Measurements from ENCODE around the gene ZNF143. TPM values are rescaled to one million over a fixed set of nuclear protein-coding genes. Genes with fewer than 3 reads are reported as not detected.

Gene ZNF143
- total and polyA plus RNA-seq, 2 of the 13 experiments (the other 11 are each of a cell fraction or from before 2014, with no cell fraction given): 22.4 to 35.6 TPM

DNA sequence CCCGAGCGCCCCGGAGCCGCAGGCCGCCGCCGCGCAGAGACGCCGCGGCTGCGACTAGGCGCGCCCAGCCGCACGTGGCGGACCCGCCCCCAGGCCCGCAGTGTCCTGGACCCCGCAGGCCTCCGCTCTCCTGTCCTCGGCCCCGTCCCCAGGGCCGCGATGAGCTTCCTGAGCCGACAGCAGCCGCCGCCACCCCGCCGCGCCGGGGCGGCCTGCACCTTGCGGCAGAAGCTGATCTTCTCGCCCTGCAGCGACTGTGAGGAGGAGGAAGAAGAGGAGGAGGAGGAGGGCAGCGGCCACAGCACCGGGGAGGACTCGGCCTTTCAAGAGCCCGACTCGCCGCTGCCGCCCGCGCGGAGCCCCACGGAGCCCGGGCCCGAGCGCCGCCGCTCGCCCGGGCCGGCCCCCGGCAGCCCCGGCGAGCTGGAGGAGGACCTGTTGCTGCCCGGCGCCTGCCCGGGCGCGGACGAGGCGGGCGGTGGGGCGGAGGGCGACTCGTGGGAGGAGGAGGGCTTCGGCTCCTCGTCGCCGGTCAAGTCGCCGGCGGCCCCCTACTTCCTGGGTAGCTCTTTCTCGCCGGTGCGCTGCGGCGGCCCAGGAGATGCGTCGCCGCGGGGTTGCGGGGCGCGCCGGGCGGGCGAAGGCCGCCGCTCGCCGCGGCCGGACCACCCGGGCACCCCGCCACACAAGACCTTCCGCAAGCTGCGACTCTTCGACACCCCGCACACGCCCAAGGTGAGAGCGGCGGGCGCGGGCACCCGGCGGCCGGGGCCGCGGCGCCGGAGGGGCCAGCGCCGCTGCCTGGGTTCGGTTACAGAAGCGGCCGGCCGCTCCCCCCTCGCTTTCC is 113.2 kb downstream of the ZNF143 start:
- ChIA-PET POLR2A (interaction anchor here (0.9 to 3.3 kb wide), 16 partner anchors 11 to 1235 kb away, joined by 3 to 35 read pairs (median 6); partner anchors contain the start of genes ADM, EIF4G2 and ZNF143), CTCF (ENCODE audit: low intra/inter-chr PET ratio, low total read pairs) (interaction anchor here (1.4 kb wide), 1 partner anchor 39 kb away, joined by 4 read pairs; no protein-coding TSS in a partner anchor)
- Histone ChIP-seq H3K4me2 (ENCODE audit: low read depth, low read length) (peak overlapping the region; percentile 71), H3K4me1 (ENCODE audit: insufficient read depth, low read length) (peaks cover 65% of the 10 kb centered on the region), H2AFZ (ENCODE audit: low read length) (no peak overlapping the region), H3K27ac (ENCODE audit: extremely low read length, insufficient read depth, low read length) (peak overlapping the region; percentile 100), H3K4me3 (replicated peaks in 1 of 3; ENCODE audit: insufficient read depth in 1 of 3, low read depth in 2 of 3, low read length in 3 of 3) (peak overlapping the region; percentile 78 to 90 (median 87)), H3K79me2 (ENCODE audit: insufficient read depth, low read length) (peaks cover 52% of the 10 kb centered on the region), H4K20me1 (ENCODE audit: insufficient read depth, low read length) (peaks cover 7% of the 10 kb centered on the region; the same call in 1 of the 2 replicates), H3K9ac (ENCODE audit: insufficient read depth, low read depth, low read length) (peak overlapping the region; percentile 98), H3K9me3 (ENCODE audit: low read length) (no peaks in the 10 kb centered on the region), H3K36me3 (replicated peaks in 1 of 2; ENCODE audit: control insufficient read depth in 1 of 2, insufficient read depth in 2 of 2, low read length in 2 of 2) (peaks cover 0 to 24% of the 10 kb centered on the region in 2 experiments; a peak in 3 of 5 replicates), H3K27me3 (ENCODE audit: control insufficient read depth in 1 of 2, insufficient read depth in 2 of 2, low read length in 2 of 2) (no peaks in the 10 kb centered on the region; a peak in 1 of 5 replicates)
- DNase-seq (ENCODE audit: low spot score): no peak
- in situ Hi-C loops (cut with HindIII; ENCODE audit: extremely low pct_ligation_motif_present, low pct_unique_long_range_greater_than_20kb): loop anchor here (5.0 kb wide), 2 partner anchors 38 to 42 kb away; no protein-coding TSS in a partner anchor
- WGBS (ENCODE audit: low lambda C conversion rate): 0% methylated on average over 16 of the region's 122 CpGs
- intact Hi-C loops (cut with micrococcal nuclease; ENCODE audit: unreplicated experiment): loop anchor here (2.0 to 5.0 kb wide), 3 partner anchors 39 to 112 kb away; partner anchors contain the start of gene ZNF143
- BruUV-seq (replicated peaks): no TSS peak
- no peak for FAIRE-seq
- ATAC-seq: no peak
- TF ChIP-seq HOXA9 (CRISPR knock-in tag; IDR thresholded peaks at IDR 0.05; ENCODE audit: borderline replicate concordance): 0 out of 2 replicates have a peak, but pooled peaks have one; percentile 8
- TF ChIP-seq ZNF34 (CRISPR knock-in tag; IDR thresholded peaks at IDR 0.05; ENCODE audit: borderline replicate concordance): peak; percentile 12; the same call in 1 of the 2 replicates
- no peak for TF ChIP-seq ZSCAN25 (CRISPR knock-in tag; IDR thresholded peaks at IDR 0.05)
- no peak for TF ChIP-seq ZBTB8A (CRISPR knock-in tag; IDR thresholded peaks at IDR 0.05; ENCODE audit: borderline replicate concordance, low read depth)
- TF ChIP-seq SNAPC2 (CRISPR knock-in tag; IDR thresholded peaks at IDR 0.05): no peak
- no peak for TF ChIP-seq ZNF138 (CRISPR knock-in tag; IDR thresholded peaks at IDR 0.05; ENCODE audit: low read depth)
- no peak for TF ChIP-seq ZNF567 (CRISPR knock-in tag; IDR thresholded peaks at IDR 0.05; ENCODE audit: borderline replicate concordance)
- TF ChIP-seq TCF12 (IDR thresholded peaks at IDR 0.05): no peak
- TF ChIP-seq TCF12 (CRISPR knock-in tag; IDR thresholded peaks at IDR 0.05): 0 out of 2 replicates have a peak, but pooled peaks have one; percentile 4
- no peak for TF ChIP-seq KDM1A (CRISPR knock-in tag; IDR thresholded peaks at IDR 0.05)
- 0 out of 2 replicates have a peak, but pooled peaks have one; percentile 5 for TF ChIP-seq PCBP1 (IDR thresholded peaks at IDR 0.05; ENCODE audit: borderline replicate concordance, low read depth, low read length)
- no peak for TF ChIP-seq ZNF343 (CRISPR knock-in tag; IDR thresholded peaks at IDR 0.05)
- TF ChIP-seq SRY (CRISPR knock-in tag; IDR thresholded peaks at IDR 0.05): peak; percentile 31; the same call in 1 of the 2 replicates
- TF ChIP-seq MAZ (IDR thresholded peaks at IDR 0.05; ENCODE audit: borderline replicate concordance, low read depth, low read length): no peak
- TF ChIP-seq MAZ (CRISPR knock-in tag; IDR thresholded peaks at IDR 0.05; ENCODE audit: low read depth): peak; percentile 9; the same call in 1 of the 2 replicates
- TF ChIP-seq HES4 (CRISPR knock-in tag; IDR thresholded peaks at IDR 0.05; ENCODE audit: borderline replicate concordance): 0 out of 2 replicates have a peak, but pooled peaks have one; percentile 49
- peak; percentile 19 for TF ChIP-seq TOPORS (CRISPR knock-in tag; IDR thresholded peaks at IDR 0.05)
